Ovary (tissue), 9 donors: Measurements from ENCODE around the gene CDK5RAP3. TPM values are rescaled to one million over a fixed set of nuclear protein-coding genes. Genes with fewer than 3 reads are reported as not detected.

Experiments used
- DNase-seq, 5 donors: peaks; one replicate each; pipeline ENCODE4 v3.0.0-alpha.2; 2019 to 2020
- H3K27ac ChIP-seq, 2 donors: fragments of 200-600 bp; one replicate each; pipeline versions ENCODE4 v1.5.1 to v1.8.0; 2019 to 2022
- H3K27me3 ChIP-seq: fragments of 200-600 bp; one replicate; pipeline ENCODE4 v1.8.0; 2022
- H3K36me3 ChIP-seq: fragments of 200-600 bp; sonication (generic); one replicate; pipeline ENCODE4 v1.5.1; 2019
- H3K4me1 ChIP-seq: one replicate; pipeline ENCODE4 v1.8.1; 2013; ENCODE audit warnings: mild to moderate bottlenecking, moderate library complexity; ENCODE audit not compliant: insufficient read depth
- H3K4me3 ChIP-seq: fragments of 200-600 bp; sonication (generic); one replicate; pipeline ENCODE4 v1.5.1; 2017
- H3K9me3 ChIP-seq, 2 donors: fragments of 200-600 bp in 1 of 2; sonication (generic) in 1 of 2; one replicate each; pipeline versions ENCODE4 v1.5.1 to v1.8.1; 2013 to 2019; ENCODE audit warnings: mild to moderate bottlenecking in 1 of 2, moderate library complexity in 1 of 2
- EP300 ChIP-seq: sonication (generic); formaldehyde crosslinking; IDR thresholded peaks from one replicate; pipeline ENCODE4 v1.6.1; 2017; ENCODE audit warnings: antibody characterized with exemption
- POLR2A ChIP-seq: fragments of 450-650 bp; IDR thresholded peaks from one replicate; pipeline ENCODE4 v1.6.1; 2017; ENCODE audit warnings: antibody characterized with exemption, mild to moderate bottlenecking, moderate library complexity
- WGBS, 3 donors: extraction: QIAGEN DNeasy Blood & Tissue Kit in 1 of 3; methylation state at CpG; one replicate each; pipeline versions ENCODE4 v1.1.5 to v1.1.7; 2013 to 2017; 5-methylcytosine and 5-hydroxymethylcytosine counted together
- intact Hi-C, 4 donors: fragments of 100-400 bp; cut with DNase I; formaldehyde crosslinking; loops; one replicate each; pipeline versions ENCODE4 v1.11.0 to v1.15.1; 2022 to 2023
- polyA plus RNA-seq, 2 donors: library from polyadenylated mRNA; stranded (reverse); fragments of 200-250 nt in 1 of 2; fragments of 350-450 nt in 1 of 2; fragmentation: Illumina TruSeq in 1 of 2; extraction: RNeasy Lipid Tissue Mini Kit (QIAGEN cat#74804) in 1 of 2; gene quantifications; one replicate each; pipeline ENCODE4 v1.2.3, GENCODE V29; 2013 to 2014
- total RNA-seq, 7 donors: library from RNA; depleted of rRNA in 2 of 7; stranded (reverse); fragments of >200 nt in 2 of 7; fragmentation: NEBNext Ultra II Directional in 3 of 7; extraction: Animal tissue kit (Norgen Biotek cat#: 25700) in 3 of 7; gene quantifications; one replicate each; pipeline versions ENCODE4 v1.1.0 to v1.2.4, GENCODE V29; 2016 to 2023
- TF ChIP-seq, protein P1 (sequence below), 3 donors: fragments of 450-650 bp in 2 of 3; fragments of 200-600 bp in 1 of 3; IDR thresholded peaks; one replicate each; pipeline versions ENCODE4 v1.5.1 to v1.8.0; 2016 to 2022; ENCODE audit warnings: antibody characterized with exemption in 3 of 3, mild to moderate bottlenecking in 1 of 3
- donor health status: DM: no; HTN: no; CAD: no; lungs with moderate emphysema.
- donor health status: DM: no; HTN: no; CAD: no.
- donor health status: Bipolar disorder and iron deficiency.
- donor health status: DM: yes; HTN: yes; CAD: no.
- donor health status: DM: no; HTN: no; CAD: no.
- donor health status: DM: yes; HTN: yes; CAD: no.

Gene CDK5RAP3
- total and polyA plus RNA-seq, 9 donors = 125 to 197 (median 144) TPM

DNA sequence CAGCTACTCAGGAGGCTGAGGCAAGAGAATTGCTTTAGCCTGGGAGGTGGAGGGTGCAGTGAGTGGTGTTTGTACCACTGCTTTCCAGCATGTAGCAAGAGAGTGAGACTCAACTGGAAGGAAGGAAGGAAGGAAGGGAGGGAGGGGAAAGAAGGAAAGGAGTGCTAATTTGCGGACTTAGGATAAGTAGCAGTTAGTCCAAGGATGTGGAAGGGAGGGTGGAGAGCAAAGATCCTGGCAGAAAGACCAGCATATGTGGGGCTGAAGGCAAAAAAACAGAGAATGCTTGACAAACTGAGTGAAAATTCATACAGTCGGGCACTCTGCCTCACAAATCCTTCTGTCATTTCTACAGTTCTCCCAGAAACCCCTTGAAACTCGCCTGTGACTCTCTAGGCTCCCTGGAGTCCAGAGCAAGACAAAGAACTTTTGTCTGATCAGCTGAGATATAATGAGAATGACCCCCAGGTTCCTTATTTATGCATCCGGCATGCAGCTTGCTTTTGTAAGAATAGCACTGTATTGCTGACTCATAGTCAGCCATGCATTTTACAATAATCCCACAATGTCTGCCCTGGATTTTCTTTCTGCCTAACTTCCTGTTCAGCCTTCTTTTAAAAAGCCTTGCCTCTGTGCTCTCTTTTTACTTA is 31.5 kb downstream of the CDK5RAP3 start:
- WGBS, 3 donors = 62 to 73% (median 62%) methylated on average over 4 of the region's 4 CpGs
- H3K36me3 ChIP-seq = no peaks in the 10 kb centered on the region
- no peak for DNase-seq
- no peaks in the 10 kb centered on the region for H3K4me1 ChIP-seq
- H3K27ac ChIP-seq = no peak overlapping the region
- H3K4me3 ChIP-seq = no peak overlapping the region
- intact Hi-C loops = no loop called here
- no peaks in the 10 kb centered on the region for H3K9me3 ChIP-seq
- no peaks in the 10 kb centered on the region for H3K27me3 ChIP-seq
- TF ChIP-seq EP300 (no peak), POLR2A (no peak)
- TF ChIP-seq, protein P1, sequence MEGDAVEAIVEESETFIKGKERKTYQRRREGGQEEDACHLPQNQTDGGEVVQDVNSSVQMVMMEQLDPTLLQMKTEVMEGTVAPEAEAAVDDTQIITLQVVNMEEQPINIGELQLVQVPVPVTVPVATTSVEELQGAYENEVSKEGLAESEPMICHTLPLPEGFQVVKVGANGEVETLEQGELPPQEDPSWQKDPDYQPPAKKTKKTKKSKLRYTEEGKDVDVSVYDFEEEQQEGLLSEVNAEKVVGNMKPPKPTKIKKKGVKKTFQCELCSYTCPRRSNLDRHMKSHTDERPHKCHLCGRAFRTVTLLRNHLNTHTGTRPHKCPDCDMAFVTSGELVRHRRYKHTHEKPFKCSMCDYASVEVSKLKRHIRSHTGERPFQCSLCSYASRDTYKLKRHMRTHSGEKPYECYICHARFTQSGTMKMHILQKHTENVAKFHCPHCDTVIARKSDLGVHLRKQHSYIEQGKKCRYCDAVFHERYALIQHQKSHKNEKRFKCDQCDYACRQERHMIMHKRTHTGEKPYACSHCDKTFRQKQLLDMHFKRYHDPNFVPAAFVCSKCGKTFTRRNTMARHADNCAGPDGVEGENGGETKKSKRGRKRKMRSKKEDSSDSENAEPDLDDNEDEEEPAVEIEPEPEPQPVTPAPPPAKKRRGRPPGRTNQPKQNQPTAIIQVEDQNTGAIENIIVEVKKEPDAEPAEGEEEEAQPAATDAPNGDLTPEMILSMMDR (IDR thresholded peaks at IDR 0.05) = no peak

DNA sequence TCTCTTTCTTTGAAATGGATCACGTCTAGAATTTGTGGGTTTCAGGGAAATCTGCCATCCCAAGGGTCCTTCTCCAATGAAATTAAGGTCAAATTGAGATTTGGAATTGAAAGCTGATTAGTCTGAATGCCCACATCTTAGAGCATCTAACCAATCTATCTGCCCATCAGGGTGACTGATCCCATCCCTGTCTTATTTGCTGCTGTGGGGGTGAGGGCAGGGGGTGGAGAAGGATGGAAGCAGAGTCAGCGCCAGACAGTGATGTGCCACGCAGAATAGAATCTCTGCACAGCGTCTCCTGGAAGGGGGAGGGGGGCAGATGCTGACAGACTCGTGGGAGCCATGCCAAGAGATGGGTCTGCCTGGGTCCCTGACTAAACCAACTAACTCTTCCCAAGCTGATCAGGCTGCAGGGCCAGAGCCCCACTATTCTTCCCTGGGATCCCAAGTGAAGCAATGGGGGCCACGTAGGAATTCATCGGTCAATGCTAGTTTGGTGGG is 32.1 kb downstream of the CDK5RAP3 start:
- DNase-seq = no peak
- Histone ChIP-seq H3K27ac (no peak overlapping the region), H3K4me3 (no peak overlapping the region), H3K9me3 (no peaks in the 10 kb centered on the region), H3K36me3 (no peaks in the 10 kb centered on the region), H3K4me1 (no peaks in the 10 kb centered on the region), H3K27me3 (no peaks in the 10 kb centered on the region)
- no peak for TF ChIP-seq POLR2A
- TF ChIP-seq, protein P1 (IDR thresholded peaks at IDR 0.05) = no peak
- no peak for TF ChIP-seq EP300
- WGBS, 3 donors = 60 to 63% (median 62%) methylated on average over 7 of the region's 7 CpGs
- intact Hi-C loops = no loop called here

DNA sequence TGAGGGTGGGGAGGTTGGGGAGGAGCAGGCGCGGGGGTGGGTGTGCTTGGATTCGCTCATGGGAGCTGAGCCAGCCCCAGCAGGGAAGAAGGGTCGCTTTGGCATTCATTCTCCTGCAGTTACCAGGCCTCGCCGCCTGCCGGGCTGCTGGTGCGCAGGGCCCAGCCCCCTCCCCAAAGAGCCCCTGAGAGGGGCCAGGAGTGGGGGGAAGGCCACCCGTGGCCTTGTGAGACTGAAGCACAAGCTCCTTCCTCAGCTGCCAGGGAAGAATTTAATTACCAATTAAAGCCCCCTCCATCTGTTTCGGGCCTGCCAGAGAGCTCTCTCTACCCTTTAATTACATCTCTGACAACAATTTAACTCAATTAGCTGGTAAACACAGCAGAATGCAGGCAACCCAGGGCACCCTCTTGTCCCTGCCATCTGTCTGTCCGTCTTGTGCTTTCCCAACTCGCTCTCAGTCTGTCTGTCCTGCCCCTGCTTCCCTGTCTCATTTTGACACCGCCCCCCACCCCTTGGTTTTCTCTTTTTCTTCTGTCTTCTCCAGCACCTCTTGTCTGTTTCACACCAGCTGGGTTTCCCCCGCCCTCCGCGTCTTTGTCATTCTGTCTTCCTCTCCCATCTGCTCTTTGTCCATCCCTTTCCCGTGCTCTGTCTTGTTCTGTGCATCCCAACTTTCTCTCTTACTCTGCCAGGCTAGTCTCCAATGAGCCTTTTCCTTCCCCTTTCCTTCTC is 32.7 kb downstream of the CDK5RAP3 start:
- intact Hi-C loops = no loop called here
- 73 to 83% (median 73%) methylated on average over 17 of the region's 17 CpGs for WGBS, 3 donors
- TF ChIP-seq EP300 = no peak
- TF ChIP-seq, protein P1 (IDR thresholded peaks at IDR 0.05) = no peak
- no peak for TF ChIP-seq POLR2A
- no peak for DNase-seq
- no peaks in the 10 kb centered on the region for H3K36me3 ChIP-seq
- no peaks in the 10 kb centered on the region for H3K9me3 ChIP-seq
- H3K4me1 ChIP-seq = no peaks in the 10 kb centered on the region
- H3K4me3 ChIP-seq = no peak overlapping the region
- no peak overlapping the region for H3K27ac ChIP-seq
- H3K27me3 ChIP-seq = no peaks in the 10 kb centered on the region

DNA sequence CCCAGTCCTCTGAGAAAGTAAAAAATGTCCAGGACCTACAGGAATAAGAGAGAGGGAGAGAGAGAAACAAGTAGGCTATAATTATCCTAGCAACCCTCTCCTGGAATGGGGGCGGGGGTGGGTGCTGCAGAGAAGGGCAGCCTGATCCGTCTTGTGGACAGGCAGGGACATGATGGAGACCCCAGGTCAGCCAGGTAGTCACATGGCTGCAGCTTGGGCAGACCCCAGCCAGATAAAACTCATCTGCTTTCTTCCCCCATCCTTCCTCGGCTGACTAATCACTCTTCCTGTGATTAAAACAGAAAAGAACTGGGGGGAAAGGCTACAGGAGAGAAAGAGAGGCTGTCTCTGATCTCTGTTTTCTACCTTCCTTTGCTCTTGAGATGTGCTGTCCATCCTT is 34.1 kb downstream of the CDK5RAP3 start:
- intact Hi-C loops = no loop called here
- no peak for DNase-seq
- no peaks in the 10 kb centered on the region for H3K36me3 ChIP-seq
- 46 to 51% (median 48%) methylated on average over 3 of the region's 3 CpGs for WGBS, 3 donors
- H3K9me3 ChIP-seq = no peaks in the 10 kb centered on the region
- no peaks in the 10 kb centered on the region for H3K4me1 ChIP-seq
- no peaks in the 10 kb centered on the region for H3K27me3 ChIP-seq
- TF ChIP-seq, protein P1 (IDR thresholded peaks at IDR 0.05) = no peak
- TF ChIP-seq POLR2A (no peak), EP300 (no peak)
- H3K4me3 ChIP-seq = no peak overlapping the region
- H3K27ac ChIP-seq = no peak overlapping the region
